Right forelimb (tissue), 1 donor: ENCODE measurements around the gene PTGES.
"Not testable (repeated sequence)": the region's sequence is repeated elsewhere in the genome, so short reads cannot be mapped to it uniquely, and the experiment has no call there.

Experiments
- DNase-seq: peaks from one replicate; pipeline ENCODE4 v3.0.0-alpha.2; 2018

The PTGES gene, protein sequence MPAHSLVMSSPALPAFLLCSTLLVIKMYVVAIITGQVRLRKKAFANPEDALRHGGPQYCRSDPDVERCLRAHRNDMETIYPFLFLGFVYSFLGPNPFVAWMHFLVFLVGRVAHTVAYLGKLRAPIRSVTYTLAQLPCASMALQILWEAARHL

DNA sequence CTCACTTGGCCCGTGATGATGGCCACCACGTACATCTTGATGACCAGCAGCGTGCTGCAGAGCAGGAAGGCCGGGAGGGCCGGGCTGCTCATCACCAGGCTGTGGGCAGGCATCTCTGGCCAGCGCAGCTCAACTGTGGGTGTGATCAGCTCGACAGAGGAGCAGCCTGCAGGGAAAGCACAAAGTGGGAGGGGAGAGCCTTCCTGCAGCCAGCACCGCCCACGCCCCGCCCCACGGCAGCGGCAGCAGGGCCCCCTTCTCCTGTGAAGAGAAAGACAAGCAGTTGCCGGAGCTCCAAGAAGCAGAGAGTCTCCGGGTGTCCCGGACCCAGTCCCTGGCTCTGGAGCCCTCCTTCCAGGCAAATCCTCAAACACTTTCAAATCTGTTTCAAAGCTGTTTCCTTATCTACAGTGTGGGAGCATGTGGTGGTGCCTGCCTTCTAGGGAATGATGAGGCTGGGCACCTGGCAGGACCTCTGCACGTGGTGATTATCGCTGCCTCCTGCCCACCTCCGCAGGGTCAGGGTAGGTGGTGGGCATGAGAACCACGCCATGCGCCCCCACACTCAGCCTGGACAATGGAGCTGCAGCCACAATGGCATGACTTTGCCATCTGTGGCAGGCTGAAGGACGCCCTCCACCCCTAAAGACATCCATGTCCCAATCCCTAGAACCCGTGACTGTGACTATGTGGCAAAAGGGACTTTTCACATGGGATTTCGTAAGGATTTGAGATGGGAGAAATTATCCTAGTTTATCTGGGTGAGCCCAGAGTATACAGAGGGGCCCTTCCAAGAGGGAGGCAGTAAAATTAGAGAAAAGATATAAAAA is at the start of gene PTGES:
PTGES (minus strand) TSS at position 143 of the 830 bp plus-strand sequence; CDS start at position 113, 30 bp downstream.
- peak; percentile 86 for DNase-seq

DNA sequence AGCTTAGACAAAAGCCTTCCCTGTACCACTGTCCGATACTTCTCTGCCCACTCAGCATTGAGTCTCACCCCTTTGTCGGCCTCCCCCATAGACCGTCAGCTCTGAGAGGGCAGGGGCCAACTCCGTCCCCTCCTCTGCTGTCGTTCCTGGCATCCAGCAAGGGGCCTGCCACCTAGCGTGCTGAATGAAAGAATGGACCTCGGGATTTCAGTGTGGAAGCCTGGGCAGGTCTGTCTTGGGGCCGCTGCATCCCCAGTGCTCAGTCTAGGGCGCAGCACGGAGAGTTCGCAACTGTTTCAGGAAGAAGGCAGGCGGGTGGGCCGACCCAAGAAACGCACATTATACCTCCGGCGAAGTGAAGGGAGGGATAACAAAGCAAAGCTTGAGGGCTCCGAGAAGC is 48.7 kb upstream of the PTGES start:
- no peak for DNase-seq

DNA sequence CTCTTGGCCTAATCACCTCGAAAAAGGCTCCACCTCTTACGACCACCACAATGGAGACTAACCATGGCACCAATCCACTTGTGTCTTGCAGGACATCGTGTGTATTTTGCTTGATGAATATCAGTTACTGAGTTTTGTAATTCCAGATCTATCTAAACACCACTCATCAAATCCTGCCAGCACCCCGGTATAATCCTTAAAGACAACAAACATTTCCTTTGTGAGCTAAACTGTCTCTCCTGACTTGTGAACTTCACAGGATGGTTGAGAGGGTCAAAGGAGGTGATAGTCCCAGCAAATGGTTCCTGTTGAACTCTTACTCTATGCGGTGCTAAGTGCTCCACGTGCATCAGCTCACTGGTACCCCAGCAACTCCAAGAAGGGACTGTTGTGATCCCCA is 46.1 kb upstream of the PTGES start:
- DNase-seq, result no peak

DNA sequence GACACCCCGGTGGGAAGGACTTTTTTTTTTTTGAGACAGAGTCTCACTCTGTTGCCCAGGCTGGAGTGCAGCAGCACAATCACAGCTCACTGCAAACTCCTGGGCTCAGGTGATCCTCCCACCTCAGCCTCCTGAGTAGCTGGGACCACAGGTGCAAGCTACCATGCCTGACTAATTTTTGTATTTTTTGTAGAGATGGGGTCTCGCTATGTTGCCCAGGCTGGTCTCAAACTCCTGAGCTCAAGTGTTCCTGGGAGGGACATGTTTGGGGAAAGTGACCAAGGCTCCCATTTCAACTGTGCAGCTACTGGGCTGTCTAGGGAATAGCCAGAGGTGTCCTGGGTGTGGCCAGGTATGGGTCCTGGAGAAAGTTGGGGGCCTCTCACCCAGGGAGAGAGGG is 43.2 kb upstream of the PTGES start:
- not testable (repeated sequence) for DNase-seq

DNA sequence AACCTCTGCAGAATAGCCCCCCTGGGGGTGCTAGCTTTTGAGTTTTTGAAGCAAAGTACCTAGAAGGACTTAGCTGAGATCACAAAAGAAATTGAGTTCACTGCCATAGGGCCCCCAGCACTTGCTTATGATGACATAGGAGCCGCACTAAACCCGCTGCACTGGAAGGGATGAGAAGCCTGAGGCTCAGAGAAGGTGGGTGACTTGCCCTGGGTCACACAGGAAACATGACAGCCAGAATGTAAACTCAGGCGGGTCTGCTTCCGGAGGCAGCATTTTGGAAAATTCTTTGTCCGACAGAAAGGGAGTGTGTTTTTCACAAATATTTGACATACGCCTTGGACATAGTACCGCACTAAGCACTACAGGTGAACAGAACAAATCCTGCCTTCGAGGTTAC is 41.7 kb upstream of the PTGES start:
- DNase-seq, result no peak

DNA sequence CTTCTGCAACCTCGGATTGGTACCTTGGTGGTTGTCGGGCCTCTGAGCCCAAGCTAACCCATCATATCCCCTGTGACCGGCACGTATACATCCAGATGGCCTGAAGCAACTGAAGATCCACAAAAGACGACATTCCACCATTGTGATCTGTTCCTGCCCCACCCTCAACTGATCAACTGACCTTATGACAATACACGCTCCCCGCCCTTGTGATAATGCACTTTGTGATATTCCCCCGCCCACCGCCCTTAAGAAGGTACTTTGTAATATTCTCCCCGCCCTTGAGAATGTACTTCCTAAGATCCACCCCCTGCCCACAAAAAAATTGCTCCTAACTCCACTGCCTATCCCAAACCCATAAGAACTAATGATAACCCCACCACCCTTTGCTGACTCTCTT is 33.6 kb upstream of the PTGES start:
- no peak for DNase-seq

DNA sequence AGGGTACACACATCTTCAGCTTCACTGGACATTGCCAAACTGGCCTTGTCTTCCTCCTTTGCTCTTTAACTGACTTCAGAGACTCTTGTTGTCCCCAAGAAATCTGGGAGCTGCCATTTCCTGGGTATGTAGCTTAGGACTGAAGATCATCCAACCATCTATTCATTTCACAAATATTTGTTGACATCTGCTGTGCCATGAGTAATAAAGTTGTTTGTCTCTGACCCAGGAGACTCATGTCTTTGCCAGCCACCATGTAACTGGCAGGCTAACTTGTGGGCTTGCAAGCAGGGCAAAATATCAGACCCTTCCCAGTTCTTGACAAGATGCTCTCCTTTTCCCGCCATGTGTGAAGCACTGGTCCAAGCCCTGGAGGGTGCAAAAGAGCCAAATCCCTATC is 33.0 kb upstream of the PTGES start:
- DNase-seq, result no peak

DNA sequence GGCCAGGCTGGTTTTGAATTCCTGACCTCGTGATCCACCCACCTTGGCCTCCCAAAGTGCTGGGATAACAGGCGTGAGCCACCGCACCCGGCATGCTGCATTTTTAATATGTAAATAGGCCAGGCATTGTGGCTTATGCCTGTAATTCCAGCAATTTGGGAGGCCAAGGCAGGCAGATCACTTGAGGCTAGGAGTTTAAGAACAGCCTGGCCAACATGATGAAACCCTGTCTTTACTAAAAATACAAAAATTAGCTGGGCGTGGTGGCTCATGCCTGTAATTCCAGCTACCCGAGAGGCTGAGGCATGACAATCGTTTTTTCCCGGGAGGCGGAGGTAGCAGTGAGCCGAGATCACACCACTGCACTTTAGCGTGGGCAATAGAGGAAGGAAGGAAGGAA is 32.1 kb upstream of the PTGES start:
- DNase-seq, result not testable (repeated sequence)

DNA sequence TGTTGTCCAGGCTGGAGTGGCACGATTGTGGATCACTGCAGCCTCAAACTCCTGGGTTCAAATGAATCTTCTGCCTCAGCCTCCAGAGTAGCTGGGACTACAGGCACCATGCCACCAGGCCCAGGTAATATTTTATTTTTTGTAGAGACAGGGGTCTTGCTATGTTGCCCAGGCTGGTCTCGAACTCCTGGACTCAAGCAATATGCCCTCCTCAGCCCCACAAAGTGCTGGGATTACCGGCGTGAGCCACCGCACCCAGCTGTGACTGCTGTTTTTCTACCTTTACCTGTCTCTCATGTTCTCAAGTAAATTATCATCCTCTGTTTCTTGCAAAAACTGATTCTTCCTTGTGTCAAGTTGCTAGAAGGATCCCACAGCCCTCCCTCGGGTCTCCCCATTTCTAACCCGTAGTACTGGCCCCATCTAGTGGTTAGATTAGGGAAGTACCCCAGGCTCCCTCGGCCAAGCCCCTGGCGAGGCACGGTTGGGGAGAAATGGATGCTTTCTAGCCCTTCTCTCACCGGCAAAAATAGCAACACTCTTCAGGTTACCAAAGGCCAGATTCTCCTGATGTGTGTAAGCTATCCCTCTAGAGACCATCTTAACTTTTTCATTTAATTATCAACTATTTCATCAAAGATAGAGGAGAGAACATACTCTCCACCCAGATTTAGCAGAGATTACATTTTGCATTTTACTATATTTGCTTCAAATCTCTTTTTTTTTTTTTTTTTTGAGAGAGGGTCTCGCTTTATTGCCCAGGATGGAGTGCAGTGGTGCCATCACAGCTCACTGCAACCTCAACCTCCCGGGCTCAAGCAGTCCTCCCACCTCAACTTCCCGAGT is 30.9 kb upstream of the PTGES start:
- peak; percentile 85 for DNase-seq

DNA sequence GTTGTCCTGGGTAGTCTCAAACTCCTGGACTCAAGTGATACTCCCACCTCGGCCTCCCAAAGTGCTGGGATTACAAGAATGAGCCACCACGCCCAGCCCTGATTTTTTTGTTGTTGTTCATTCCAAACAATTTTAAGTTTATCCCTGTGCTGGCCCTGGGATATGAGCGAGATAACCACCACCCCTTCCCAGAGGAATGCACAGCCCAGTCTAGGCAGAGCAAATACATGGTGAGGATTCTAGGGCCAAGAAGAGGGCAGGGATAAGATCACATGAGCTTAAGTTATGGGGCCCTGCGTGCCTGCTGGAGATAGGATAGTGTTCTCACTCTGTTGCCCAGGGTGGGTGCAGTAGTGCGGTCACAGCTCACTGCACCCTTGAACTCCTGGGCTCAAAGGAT is 29.1 kb upstream of the PTGES start:
- no peak for DNase-seq

DNA sequence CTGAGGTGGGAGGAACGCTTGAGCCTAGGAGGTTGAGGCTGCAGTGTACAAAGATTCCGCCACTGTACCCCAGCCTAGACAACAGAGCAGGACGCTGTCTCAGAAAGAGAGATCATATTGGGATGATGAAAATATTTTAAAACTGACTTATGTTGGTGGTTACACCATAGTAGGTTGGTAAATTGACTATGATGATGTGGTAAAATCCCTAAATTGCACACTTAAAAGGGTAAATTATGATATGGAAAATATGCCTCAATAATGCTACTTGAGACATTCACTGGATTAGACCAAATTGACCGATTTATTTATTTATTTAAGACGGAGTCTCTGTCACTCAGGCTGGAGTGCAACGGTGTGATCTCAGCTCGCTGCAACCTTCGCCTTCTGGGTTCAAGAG is 28.3 kb upstream of the PTGES start:
- DNase-seq, result no peak

DNA sequence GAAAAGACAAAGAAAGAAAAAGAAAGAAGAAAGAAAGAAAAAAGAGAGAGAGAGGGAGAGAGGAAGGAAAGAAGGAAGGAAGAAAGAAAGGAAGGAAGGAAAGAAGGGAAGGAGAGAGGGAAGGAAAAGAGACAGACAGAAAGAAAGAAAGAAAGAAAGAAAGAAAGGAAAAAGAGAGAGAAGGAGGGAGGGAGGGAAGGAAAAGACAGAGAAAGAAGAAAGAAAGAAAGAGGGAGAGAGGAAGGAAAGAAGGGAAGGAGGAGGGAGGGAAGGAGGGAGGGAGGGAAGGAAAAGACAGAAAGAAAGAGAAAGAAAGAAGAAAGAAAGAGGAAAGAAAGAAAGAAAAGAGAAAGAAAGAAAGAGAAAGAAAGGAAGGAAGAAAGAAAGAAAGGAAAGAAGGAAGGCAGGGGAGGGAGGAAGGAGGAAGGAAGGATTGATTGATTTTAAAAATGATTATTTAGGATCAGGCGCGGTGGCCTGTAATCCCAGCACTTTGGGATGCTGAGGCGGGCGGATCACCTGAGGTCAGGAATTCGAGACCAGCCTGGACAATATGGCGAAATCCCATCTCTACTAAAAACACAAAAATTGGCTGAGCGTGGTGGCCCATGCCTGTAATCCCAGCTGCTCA is 26.8 kb upstream of the PTGES start:
- DNase-seq, result no peak

DNA sequence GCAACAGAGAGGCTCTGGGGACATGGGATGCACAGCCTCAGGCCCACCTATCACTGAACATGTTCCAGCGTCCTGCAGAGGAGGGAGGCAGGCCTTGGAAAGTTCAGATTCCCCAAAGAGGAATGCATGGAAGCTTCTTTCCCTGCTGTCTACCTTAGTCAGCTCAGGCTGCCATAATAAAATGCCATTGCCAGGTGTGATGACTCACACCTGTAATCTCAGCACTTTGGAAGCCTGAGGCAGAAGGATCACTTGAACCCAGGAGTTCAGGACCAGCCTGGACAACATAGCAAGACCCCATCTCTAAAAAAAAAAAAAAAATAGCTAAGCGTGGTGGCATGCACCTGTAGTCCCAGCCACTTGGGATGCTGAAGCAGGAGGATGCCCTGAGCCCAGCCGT is 25.6 kb upstream of the PTGES start:
- DNase-seq, result no peak

DNA sequence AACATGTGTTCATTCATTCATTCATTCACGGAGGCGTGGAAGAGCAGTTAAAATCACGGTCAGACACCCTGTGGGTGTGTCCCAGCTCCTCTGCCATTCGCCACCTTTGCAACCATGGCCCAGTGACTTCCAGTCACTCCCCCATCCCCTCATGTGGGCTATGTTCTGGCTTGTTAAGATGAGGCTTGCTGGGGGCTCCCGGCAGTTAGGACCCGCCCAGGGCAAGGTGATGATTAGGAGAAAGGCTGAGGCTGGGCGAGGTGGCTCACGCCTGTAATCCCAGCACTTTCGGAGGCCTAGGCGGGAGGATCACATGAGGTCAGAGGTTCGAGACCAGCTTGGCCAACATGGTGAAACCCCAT is 24.9 kb upstream of the PTGES start:
- DNase-seq, result no peak

DNA sequence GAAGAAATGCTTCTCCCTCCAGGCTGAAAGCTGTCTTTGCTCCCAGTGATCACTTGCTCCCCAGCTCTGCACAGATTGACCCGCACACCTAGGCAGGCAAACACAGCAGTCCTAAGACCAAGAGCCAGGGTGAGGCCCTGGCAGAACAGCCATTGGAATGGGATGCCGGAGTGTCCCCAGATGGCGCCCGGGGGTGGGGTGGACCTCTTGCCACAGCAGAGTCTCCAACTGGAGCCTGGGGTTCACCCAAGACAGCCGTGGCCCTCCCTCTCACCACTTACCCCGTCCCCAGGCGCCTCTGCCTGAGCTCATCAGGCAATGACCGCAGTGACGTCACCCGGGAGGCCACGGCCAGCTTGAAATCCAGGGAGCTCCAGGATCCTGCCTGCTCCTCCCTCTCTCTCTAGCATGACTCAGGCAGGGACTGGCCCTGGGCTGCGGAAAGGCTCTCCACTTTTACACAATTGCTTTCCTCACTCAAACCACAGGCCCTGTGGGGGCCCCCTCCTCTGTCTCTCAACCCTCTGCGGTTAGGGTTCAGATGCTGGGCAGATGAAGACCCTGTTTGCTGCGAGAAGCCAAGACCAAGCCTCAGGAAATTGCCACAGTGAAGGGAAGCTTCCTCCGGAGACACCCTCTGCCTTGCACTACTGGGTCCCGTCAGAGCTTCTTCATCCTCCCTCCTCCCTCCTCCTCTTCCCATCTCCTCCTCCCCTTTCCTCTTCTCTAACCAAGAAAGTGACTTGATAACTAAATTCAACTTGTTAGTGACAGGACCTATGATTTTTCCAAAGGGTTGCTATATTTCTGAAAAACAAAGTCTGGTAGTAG is 24.3 kb upstream of the PTGES start:
- peak; percentile 90 for DNase-seq

DNA sequence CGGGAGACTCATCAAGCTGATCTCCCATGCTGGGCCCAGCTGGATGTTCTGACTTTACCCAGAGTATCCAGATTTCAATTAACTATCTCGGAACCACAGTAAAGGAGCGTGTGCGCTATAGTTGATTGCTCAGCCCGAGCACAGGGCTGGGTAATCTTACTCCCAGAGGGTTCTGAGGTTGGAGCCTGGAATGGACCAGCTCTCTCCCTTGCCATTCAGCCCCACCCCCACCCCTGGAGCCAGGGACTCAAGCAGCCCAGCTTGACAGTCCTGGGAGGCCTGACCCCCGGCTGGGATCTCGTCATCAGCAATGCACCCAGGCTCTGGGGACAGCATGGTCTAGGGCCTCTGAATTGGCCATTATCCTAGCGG is 23.7 kb upstream of the PTGES start:
- no peak for DNase-seq

DNA sequence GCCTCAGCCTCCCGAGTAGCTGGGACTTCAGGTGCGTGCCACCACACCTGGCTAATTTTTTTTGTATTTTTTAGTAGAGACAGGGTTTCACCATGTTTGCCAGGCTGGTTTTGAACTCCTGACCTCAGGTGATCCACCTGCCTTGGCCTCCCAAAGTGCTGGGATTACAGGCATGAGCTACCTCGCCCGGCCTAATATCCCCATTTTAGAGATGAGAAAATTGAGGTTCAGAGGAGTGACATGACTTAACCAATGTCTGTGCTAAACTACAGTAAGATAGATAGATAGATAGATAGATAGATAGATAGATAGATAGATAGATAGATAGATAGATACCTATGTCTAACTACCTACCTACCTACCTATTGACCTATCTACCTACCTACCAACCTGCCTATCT is 23.3 kb upstream of the PTGES start:
- not testable (repeated sequence) for DNase-seq

DNA sequence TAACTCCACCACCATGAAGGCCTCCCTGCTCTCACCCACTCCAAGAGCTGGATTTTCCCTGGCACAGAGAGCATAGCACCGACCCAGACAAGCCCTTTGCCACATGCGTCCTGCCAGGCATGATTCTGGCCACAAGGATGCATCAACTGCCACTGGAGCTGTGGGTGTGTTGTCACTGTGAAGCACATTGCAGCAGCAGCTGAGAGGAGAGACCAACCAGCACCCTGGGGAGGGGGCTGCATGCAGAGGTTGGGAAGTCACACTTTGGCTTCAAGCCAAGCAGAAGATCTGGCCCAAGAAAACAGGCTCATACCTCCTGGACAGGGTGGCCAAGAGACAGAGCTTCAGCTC is 22.6 kb upstream of the PTGES start:
- DNase-seq, result no peak

DNA sequence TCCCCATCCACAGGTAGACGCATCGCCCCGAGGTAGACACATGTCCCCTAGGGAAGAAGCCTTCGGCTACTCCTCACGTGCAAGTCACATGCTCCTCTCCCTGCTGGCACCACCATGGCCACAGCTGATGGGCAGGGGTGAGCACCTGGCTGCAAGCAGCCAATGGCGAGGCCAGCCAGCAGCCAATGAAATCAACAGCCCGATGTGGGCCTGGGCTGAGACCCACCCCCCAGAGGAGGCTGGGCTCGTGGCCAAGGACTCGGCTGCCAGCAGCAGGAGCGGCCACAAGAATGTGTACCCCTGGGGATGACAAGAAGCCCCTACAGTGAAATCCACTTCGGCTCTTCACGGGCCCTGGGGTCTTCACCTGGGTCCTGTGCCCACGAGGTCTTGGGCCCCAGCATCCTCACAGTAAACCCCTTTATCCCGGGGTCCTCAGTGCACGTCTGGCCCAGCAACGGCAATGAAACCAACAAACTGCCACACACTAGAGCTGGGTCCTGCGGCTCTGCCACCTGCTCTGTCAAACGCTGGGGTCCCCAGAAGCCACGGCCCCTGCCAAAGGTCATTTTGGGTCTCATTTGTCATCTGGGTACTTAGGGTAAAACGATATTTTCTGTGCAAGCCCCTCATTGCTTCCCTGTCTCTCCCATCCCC is 22.1 kb upstream of the PTGES start:
- no peak for DNase-seq

DNA sequence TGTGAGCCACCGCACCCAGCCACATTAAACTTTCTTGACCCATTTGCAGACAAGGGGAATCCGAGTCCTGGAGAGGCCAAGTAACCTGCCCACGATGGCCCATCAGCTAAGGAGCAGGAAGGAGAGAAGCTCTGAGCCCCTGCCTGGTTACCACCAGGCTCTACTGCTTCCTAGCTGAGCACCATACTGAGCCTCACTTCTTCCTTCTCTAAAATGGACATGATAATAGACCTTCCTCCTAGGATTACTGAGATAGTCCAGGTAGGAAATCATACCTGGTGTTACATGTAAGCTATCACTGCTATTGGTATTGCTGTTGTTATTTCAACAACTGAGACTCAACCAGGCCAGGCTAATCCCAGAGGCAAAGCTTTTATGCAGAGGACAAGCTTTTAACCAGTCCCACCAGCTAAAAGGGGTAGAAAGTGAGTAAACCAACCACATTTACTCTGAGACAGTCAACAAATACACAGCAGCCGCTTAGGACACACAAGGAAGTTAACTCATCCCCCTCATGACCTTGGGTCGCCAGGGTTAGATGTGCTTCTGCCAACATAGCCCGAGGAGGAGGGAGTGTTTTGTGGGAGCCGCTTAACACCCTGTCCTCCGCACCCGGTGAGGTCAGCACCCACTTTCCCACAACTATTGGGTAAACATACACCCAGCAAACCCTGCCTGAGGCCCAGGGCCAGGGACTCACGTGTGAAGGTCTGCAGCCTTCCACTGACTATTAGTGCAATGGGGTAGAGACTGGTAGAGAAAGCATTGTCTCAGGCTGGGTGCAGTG is 20.6 kb upstream of the PTGES start:
- no peak for DNase-seq

DNA sequence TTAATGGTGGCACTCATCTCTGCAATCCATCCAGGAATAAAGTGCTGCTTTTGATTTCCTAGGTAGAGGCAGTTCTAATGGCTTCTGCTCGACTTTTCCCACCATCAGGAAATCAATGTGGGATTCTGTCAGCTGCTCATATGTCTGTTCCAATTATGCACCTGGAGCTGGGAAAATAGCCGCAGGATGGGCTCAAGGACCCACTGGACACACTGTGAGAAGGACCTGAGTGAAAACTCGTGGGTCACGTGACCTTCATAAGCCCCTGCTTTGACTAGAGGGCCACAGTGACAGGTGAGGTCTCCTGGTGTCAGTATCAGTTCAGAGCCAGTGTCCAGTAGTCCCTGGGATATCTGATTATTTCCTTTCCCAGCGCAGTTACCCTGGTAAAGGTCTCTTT is 17.9 kb upstream of the PTGES start:
- no peak for DNase-seq
